Activated CD8-positive, alpha-beta memory T cell treated with anti-CD3 and anti-CD28 coated beads, Interleukin-2, amount 50 U/mL, for 4 hours (primary cell): ENCODE measurements around the gene ANKRD66.
"Not testable (repeated sequence)": the region's sequence is repeated elsewhere in the genome, so short reads cannot be mapped to it uniquely, and the experiment has no call there.

Source experiments
- DNase-seq: peaks from one replicate; pipeline ENCODE4 v3.0.0-alpha.2; 2020

The ANKRD66 gene

DNA sequence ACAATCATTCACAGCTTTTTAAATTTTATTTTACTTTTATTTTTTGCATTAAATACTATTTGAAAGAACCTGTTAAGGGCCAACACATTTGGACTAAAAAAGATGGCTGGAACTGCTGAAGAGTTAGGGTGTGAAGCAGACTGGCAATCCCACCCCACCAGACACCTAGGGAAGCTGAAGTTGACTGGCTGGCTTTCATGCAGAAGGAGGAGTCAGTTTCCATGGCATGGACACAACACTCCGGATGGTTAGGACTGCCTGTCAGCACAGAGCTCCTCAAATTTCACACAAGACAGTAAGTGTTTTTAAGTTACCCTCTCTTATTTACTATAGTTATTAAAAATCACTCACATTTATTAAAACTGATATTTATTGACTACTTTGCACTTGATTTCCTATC, at the start of gene ANKRD66:
Gene ANKRD66, plus strand, starts transcription at position 238 of the 400 bp plus-strand sequence. CDS start 5,016 bp downstream, outside the sequence.
- DNase-seq: no peak

DNA sequence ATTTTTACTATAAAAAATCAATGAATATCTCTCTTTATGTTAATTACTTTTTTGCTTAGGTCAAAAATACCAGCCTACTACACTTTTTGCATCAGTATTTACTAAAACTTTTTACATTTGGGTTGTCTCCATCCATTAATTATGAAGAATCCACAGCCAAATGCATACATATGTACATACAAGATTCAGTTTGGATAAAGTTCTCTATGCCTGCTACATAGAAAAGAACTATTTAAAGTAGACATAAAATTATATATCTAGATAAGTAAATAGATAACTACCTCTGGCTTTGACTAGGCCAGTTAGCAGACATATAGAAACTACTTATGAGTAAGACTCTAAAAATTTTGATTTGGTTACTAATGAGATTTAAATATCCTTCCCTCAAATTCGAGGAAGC, 46.8 kb upstream of the ANKRD66 start:
- DNase-seq: no peak

DNA sequence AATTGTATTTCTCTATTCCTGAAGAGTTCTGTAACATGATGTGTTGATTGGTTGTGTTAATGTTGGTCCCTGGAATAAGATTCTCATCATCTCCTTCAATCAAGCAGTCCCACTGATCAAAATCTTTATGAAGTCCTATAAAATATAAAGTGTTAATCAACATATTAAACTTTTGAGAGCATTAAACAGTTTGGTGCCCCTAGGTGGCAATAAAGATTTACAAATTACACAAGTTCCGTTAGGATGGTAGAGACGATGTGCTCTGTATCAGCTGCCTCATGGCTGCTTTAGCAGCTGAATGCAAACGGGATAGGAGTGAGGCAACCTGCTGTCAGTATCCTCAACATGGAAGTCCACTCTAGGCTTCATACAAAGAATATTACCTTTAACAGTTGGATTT, 42.2 kb upstream of the ANKRD66 start:
- no peak for DNase-seq

DNA sequence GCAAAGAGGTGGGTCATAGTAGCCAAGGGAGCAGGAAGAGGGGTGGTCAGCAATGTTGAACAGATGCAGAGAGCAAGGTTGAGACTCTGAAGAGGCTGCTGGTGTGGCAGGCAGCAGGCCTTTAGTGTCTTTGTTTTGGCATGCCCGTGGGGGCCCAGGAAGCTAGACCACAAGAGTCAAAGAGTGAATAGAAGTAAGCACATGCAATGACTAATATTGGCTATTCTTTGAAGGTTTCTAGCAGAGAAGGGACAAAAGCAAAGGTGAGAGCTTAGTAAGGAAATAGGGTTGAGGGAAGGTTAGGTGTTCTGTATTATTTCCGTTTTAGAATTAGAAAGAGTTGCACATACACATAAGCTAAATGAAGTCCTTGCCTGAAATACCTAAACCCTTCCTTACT, 40.3 kb upstream of the ANKRD66 start:
- DNase-seq: no peak

DNA sequence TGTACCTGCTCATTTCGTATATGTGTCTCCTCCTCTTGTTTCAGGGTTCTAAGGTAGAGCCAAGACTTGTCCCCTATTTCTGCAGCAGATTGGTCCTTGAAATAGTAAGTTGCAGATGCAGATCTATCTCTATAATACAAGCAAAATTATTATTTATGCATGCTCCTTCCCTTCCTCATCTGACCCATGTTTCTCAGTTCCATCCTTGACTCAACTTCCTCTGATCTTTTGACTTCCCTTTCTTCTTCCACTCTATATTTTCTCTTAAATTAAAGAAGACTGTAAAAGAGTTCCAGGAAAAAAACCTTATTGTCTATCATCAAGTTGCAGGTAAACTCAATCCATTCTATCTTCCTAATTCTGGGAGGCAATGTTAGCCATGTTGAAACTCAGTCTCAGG, 35.2 kb upstream of the ANKRD66 start:
- DNase-seq: no peak

DNA sequence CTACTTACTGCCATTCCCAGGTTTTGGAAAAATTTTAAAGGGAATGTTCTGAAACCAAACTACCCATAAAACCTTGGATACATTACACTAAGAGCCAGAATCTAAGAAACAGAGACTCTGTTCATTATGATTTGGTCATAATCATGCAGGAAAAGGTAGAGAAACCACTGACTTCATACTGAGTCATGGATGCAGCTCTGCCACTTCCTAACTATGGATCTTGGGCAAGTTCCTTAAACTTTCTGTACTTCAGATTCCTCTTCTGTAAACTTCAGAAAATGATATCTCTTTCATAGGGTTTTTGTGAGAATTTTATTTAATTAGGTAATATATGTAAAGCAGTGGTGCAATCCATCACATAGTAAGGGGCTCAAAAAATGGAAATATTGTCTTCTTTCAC, 31.6 kb upstream of the ANKRD66 start:
- no peak for DNase-seq

DNA sequence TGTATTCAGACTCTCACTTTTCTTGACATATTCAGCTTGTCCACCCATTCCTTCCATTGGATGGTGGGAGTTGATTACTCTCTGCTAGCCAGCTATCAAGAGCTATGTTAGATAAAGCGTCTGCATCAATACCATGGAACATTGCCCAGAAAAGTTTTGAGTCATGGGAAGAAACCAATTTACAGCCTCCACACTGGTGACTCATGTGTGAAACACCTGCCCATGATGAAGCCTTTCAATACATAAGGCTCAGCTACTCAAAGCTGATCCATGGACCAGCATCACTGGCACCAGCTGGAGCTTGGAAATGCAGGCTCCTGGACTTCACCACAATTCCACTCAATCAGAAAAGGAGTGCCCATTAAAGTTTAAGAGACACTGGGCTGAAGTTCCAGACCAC, 27.6 kb upstream of the ANKRD66 start:
- no peak for DNase-seq

DNA sequence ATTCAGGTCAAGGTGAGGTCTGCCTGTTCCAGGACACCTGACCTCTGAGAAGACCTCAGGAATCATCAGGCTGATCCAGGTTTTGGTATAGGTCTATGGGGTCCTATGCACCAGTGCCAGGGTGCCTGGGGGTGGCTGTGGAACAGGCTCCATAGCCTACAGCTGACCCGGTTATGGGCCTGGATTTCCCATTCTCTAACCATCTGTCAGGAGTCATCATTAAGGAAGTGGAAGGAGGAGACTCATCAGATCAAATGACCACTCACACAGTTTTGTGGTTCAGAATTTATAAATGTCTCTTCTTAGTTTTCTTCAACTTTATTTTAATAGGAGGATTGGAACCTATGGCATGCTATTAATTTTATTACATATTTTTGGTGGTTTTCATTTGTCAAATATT, 26.3 kb upstream of the ANKRD66 start:
- DNase-seq: no peak

DNA sequence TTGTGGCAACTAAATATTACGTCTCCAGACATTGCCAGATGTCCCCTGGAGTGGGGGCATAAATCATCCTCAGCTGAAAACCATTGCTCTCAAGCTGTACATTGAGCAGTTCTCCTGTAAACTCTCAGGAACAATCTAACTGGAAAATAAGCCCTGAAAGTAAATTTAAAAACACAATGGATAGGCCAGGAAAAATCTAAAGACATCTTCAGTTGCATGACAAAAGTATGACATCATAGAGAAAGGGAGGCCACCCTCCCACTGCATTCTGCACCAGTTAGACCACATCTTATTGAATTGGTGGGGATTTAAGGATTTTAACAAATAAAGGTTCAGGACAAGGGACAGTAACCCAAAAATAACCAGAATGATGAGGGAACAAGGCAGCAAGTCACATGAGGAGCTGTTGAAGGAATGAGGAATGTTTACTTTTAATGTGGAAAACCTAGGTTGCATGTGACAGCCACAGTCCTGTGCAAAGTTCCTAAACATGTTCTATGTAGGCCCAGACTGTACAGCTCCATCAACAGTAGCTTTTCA, 16.9 kb upstream of the ANKRD66 start:
- DNase-seq: no peak

DNA sequence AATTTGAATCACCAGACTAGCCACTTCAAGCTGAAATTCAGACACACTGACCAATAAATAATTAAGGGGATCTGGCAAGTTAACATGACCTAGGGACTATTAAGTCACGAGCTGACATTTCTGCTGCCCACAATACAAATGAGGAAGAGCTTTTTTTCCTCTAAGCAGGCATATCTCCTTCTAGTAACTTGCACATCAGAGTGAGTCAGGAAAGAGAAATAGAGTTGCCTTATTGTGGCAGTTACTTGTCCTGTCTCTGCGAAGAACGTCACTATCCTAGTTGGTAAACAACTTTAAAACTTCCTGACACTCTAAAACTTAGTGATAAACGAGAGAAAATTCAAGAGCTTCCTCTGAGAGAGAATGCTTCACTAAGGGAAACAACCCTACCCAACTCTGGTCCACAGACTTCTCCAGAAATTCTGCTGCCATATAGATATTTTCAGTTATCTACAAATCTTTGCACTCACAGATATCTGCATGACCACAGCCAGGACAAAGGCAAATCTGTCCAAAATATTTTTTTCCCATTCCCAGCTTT, 15.7 kb upstream of the ANKRD66 start:
- DNase-seq: no peak

DNA sequence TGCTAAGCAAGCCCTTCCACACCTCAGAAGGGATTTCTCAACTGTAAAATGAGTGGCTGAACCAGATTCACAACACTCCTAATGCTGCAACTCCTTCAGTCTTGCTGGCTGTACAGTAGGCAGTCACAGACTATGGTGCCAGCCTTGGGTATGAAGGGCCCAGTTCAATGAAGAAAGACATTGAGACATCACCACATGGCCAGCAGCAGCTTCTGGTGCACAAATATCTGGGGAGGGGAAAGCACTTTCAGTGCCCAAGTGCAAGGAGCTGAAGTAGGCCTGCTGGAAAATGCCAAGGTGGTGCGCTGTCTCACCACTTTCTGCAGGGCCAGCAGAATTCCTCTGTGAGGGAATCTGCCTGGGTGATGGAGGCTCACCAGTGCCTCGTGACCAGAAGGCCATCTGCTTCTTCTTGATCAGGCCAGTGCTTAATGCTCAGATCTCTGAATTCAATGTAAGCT, 13.4 kb upstream of the ANKRD66 start:
- no peak for DNase-seq

DNA sequence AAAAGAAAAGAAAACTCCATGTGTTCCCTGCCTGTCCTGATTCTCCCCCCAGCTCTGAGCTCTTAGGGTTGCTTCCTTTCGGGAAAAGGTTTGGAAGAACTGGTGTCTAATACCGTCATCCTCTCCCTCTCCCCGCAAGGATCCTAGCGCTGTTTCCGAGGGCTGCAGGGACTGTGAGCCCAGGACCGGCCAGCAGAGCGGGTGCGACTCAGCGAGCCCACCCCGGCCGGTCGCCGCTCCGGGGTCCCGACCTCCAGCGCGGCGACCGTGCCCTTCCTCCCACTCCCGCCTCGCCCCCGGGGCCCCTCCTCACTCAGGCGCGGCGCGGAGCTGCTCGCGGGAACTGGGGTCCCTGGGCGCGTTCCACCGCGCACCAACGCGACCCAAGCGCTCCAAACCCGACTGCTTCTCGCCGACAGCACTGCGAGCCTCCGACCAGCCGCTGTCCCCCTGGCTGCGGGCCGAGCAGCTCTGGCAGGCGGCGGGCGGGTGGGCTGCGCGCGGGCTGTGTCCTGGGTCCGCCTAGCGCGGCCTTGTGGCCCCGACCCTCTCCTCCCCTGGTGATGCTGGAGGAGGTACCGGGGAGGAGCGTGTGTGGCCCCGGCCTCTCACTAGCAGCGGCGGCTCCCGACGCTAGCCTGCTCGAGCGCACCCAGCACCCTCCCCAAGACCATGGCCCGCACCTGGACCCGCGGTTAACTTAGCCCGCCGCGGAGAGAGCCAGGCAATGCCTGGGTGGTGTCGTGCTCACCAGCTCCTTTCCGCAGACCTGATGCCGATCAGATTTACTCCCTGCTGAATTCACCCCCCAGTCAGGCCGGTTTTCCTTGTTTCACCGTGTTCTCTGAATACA, 11.6 kb upstream of the ANKRD66 start, which contains the start of gene PLA2G7:
Gene PLA2G7, minus strand, starts transcription at position 509 of the 853 bp plus-strand sequence. CDS start 12,484 bp downstream, outside the sequence.
- no peak for DNase-seq

DNA sequence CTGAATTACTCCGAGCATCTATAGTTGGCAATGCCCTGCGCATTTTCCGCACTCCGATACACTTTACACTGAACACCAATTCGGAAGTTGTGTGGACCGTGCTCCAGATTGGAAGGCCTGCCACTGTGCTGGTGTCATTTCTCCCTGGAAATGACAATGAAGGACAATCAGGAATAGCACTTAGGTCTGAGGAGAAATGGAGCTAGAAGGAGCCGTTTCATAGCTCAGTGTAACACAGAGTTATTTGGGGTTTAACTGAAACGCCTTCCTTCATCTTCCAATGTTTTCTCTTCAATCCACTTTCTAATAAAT, 11.1 kb upstream of the ANKRD66 start:
- DNase-seq: no peak

DNA sequence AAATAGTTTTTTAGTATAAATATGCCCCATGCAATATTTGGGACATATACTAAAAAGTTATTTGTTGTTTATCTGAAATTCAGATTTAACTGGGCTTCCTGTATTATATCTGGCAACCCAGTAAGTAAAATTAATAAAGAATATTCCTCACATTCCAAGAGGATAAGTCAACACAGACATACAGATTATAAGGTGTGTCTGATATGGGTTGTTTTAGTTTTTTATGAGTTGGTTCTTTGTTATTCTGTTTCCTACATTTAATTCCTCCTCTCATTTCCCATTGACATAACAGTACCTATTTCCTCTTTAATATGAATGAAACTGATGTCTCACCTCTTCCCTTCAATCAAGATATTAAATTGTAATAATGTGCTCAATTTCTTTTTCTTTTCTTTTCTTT, 9.8 kb upstream of the ANKRD66 start:
- DNase-seq: no peak

DNA sequence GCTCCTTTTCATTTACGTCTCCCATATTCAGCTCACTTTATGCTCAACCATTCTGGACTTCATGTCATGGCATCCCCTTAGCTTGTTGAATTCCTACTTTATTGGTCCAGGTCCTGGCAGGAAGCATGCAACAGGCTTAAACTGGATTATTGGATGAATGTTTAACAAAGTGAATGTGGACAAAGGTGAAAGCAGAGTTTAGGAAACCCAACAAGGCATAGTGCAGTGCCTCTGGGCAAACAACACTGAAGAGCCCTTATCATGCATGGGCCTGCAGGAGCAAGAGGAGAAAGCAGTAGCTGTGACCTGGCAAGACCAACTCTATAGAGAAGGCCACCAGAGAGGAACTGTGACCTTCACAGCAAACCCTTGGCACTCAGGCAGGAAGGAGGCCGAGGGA, 5.3 kb upstream of the ANKRD66 start:
- no peak for DNase-seq

DNA sequence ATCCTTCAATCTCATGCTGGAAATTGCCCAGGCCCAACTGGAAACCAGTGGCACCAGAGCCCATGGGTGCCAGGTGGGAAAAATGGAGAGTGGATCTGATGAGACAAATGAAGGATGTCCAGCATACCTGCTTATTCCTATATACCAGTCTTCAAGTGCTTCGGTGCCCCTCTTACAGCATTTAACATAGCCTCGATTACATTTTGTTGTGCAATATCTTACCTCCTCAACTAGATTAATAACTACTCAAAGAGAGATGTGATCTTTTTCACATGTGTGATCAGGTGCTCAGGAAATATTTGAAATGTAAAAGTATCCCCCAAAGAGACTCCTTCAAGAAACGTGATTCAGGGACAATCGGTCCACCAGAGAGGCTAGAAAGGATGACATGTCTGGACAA, 4.8 kb upstream of the ANKRD66 start:
- DNase-seq: no peak

DNA sequence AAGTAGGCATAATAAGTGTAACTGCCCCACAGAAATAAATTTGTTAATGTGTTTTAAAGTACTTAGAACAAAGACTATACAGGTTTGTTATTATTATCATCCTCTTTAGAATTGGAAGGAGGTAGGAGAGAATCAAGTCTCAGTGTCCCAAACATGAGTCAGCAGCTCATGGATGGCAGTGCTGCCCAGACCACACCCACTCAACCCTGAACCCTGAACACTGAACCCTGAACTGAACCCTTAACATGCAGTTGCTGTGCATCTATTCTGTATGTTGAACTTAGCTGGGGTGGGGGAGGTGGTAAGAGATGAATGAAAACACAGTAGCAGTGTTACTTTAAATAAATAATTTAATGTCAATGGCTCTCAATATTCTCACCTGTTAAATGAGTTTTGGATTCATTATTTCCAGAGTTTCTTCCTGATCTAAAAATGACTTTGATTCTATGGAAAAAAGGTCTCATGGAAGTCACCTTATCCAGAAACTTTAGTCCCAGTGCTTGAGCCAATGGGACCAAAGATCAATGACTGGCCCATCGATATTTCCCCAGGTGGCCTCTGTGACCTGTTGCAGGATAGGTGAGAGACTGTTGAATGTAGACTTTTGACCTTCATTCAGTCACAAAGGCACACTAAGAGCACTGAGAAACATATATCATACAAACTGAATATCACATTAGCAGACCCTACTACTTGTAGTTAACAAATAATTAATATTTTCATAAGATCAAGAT, 3.1 kb upstream of the ANKRD66 start:
- no peak for DNase-seq

DNA sequence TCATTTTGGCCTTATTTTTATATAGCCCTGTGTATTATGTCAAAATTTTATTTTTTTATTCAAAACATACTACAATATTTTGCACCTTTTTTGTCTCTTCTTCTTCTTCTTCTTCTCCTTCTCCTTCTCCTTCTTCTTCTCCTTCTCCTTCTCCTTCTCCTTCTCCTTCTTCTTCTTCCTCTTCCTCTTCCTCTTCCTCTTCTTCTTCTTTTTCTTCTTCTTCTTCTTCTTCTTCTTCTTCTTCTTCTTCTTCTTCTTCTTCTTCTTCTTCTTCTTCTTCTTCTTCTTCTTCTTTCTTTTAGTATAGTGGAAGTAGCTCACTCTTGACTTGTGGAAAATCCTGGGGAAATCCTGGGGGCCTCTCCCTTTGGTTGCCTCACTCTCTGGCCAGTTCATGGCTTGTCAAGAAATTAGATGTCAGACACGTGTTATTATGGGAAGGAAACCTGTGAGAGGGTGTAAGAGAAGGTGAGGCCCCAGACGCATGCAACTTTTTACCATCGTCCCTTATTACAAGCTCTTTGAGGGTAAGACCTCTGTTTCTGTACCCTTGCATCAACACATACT, 2.5 kb upstream of the ANKRD66 start:
- DNase-seq: not testable (repeated sequence)

DNA sequence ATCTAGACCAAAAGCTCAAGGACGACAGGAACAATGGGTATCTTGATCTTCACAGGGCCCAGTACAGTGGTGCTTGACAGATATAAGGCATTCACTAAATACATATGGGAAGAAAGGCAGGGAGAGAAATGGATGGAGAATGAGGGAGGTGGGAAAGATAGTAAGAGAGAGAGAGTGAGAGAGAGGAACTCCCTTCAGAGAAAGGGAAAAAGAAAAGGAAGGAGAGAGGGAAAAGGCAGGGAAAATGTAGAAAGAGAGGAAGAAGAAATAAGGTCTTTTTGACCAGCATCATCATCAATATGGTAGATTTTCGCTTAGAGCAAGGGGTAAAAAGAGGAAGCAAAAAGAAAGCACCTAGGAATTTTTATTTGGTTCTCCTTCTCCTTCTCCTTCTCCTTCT, 760 bp upstream of the ANKRD66 start:
- DNase-seq: no peak

DNA sequence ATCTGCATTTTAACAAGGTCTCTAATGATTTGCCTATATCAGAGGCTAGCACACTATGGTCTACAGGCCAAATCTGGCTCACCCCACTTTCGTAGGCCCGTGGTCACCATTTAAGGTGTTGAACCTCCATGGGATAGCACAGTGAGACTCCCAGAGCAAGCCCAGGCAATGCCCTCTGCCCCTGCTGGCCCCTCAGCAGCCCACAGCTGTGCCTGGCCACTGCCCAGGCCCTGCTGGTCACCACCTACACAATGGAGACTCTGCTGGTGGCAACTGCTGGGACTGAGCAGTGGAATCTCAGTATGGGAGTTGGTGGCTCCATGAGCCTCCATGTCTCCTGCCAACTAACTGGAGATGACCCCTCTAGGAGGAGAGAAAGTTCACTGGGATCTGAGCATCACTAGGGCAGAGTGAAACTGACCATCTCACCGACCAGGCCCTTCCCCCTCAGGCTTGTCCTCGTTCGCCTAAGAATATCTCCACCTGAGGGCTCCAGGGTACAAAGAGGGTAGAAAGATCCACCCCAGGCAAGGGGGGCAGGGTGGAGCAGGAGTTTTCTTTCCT, 2.3 kb downstream of the ANKRD66 start:
- no peak for DNase-seq

DNA sequence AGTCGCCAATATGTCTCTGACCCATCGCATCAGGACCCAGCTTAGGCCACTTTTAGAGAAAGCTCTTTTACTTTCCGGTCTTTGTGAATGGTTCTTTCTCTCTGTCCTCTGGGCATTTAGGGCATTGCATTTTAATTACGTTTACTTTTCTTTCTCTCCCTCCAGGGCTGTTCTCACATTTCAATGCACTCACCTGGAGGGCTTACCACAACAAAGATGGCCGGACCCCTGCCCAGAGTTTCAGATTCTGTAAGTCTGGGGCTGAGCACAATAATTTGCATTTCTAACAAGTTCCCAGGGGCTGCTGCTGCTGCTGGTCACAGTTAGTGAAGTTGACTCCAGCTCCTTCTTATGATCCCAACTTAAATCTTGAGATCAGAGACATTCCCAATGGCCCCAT, 3.0 kb downstream of the ANKRD66 start:
- DNase-seq: no peak

DNA sequence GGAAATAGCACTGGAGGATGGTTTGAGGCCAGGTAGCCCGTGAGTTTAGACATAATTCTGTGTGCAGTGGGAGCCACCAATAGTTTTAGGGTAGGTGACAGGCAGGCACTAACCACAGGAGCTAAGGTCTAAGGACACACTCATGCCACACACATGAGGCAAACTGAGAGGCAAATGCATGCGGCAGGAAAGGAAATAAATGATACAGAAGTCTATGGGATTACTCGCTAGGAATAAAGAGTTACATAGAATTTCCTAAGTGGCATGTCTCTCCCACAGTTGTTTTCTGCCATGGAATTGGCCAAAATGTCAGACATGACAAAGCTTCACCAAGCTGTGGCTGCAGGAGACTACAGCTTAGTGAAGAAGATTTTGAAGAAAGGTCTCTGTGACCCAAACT, 4.9 kb downstream of the ANKRD66 start:
- DNase-seq: no peak

DNA sequence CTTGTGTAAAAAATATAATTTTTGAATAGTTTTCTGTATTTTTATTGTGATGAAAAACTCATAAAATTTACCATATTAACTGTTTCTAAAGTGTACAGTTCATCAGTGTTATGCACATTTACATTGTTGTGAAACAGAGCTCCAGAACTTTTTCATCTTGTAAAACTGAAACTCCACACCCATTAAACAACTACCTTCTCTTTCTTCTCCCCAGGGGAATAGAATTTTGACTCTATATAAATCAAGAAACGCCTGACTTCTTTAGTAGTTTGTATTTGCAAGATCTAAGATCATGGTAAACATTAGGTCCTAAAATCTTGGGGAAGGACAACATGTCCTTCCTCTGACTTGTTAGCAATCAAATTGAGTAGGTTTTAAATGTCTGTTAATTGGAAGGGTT, 9.1 kb downstream of the ANKRD66 start:
- no peak for DNase-seq
